OCI-LY7 (cell line): ENCODE data around the gene RAD51B. TPM values are rescaled to one million over a fixed set of nuclear protein-coding genes. Genes with fewer than 3 reads are reported as not detected.

Source experiments
- BruUV-seq: library from RNA; stranded (reverse); fragments of 400-500 nt; replicated peaks from 2 replicates; lab custom pipeline; 2021; lab: Mats Ljungman, UMichigan
- CTCF ChIA-PET: fragments of 300-600 bp; sonication (Branson Sonifier 250); formaldehyde crosslinking; loops from one replicate; lab custom pipeline; 2022; ENCODE audit warnings: antibody characterized with exemption; ENCODE audit not compliant: unreplicated experiment; lab: Charles Lee
- POLR2A ChIA-PET: fragments of 300-600 bp; sonication (Branson Sonifier 250); formaldehyde crosslinking; loops from one replicate; lab custom pipeline; 2022; ENCODE audit warnings: antibody characterized with exemption; lab: Charles Lee
- DNase-seq: peaks from one replicate; pipeline ENCODE4 v3.0.0-alpha.2; 2015; ENCODE audit warnings: low spot score
- H2AFZ ChIP-seq: fragments of 200-600 bp; sonication (generic), shearing (Covaris generic); 2 replicates; pipeline ENCODE4 v1.6.1; 2014; ENCODE audit warnings: mild to moderate bottlenecking, antibody characterized with exemption, low read length, moderate library complexity
- H3K27ac ChIP-seq: fragments of 200-600 bp; sonication (generic); 2 replicates; pipeline ENCODE4 v1.5.1; 2014; ENCODE audit warnings: mixed run types, low read depth, mild to moderate bottlenecking, moderate library complexity, low read length, inconsistent platforms; ENCODE audit not compliant: poor library complexity, severe bottlenecking
- H3K36me3 ChIP-seq: fragments of 200-600 bp; sonication (generic); 2 replicates; pipeline ENCODE4 v1.6.1; 2014; ENCODE audit warnings: mild to moderate bottlenecking, antibody characterized with exemption, low read length, moderate library complexity, mixed read lengths; ENCODE audit not compliant: insufficient read depth
- H3K4me1 ChIP-seq: fragments of 200-600 bp; sonication (generic); 2 replicates; pipeline ENCODE4 v1.5.1; 2014; ENCODE audit warnings: mild to moderate bottlenecking, low read length; ENCODE audit not compliant: insufficient read depth, poor library complexity, severe bottlenecking
- H3K4me2 ChIP-seq: fragments of 200-600 bp; sonication (generic); 2 replicates; pipeline ENCODE4 v1.6.1; 2014; ENCODE audit warnings: mild to moderate bottlenecking, low read length
- H3K4me3 ChIP-seq: fragments of 200-600 bp; sonication (generic); 2 replicates; pipeline ENCODE4 v1.5.1; 2014; ENCODE audit warnings: mild to moderate bottlenecking, low read depth, low read length; ENCODE audit not compliant: poor library complexity, severe bottlenecking
- H3K79me2 ChIP-seq: fragments of 200-600 bp; sonication (generic); 2 replicates; pipeline ENCODE4 v1.6.1; 2016; ENCODE audit warnings: low read depth, mild to moderate bottlenecking, low read length, moderate library complexity, mixed read lengths; ENCODE audit not compliant: insufficient read depth
- H3K9me2 ChIP-seq: fragments of 200-600 bp; sonication (generic); 2 replicates; pipeline ENCODE4 v1.6.1; 2016; ENCODE audit warnings: mild to moderate bottlenecking, low read length, mixed read lengths; ENCODE audit not compliant: insufficient read depth
- H3K9me3 ChIP-seq: fragments of 200-600 bp; sonication (generic); 2 replicates; pipeline ENCODE4 v1.6.1; 2014; ENCODE audit warnings: mild to moderate bottlenecking, mixed run types, low read length, mixed read lengths
- H4K20me1 ChIP-seq: fragments of 200-600 bp; sonication (generic); 2 replicates; pipeline ENCODE4 v1.6.1; 2014; ENCODE audit warnings: mild to moderate bottlenecking, antibody characterized with exemption, low read length, moderate library complexity, mixed read lengths; ENCODE audit not compliant: insufficient read depth
- CTCF ChIP-seq: fragments of 200-600 bp; sonication (generic); conservative IDR thresholded peaks from 2 replicates; pipeline ENCODE4 v1.5.1; 2014; ENCODE audit warnings: mild to moderate bottlenecking, antibody characterized with exemption, low read length, moderate library complexity, mixed read lengths
- EZH2phosphoT487 ChIP-seq: fragments of 200-600 bp; sonication (generic); IDR thresholded peaks from 2 replicates; pipeline ENCODE4 v1.6.1; 2018; ENCODE audit warnings: low read depth, borderline replicate concordance, mild to moderate bottlenecking, mixed run types, antibody characterized with exemption, low read length, moderate library complexity, mixed read lengths
- intact Hi-C: fragments of 100-400 bp; cut with micrococcal nuclease; formaldehyde crosslinking; loops from one replicate; pipeline ENCODE4 v1.10.0; 2022; ENCODE audit not compliant: unreplicated experiment
- total RNA-seq, 2 experiments: library from RNA; depleted of rRNA in 1 of 2; stranded (reverse); fragments of >200 nt in 1 of 2; shearing (Covaris generic) in 1 of 2; gene quantifications; 2 replicates each; pipeline ENCODE4 v1.2.3, GENCODE V29; 2014 to 2022

RAD51B gene
- total RNA-seq, 2 experiments from 2014 or later = 41.4 to 89.9 TPM

GRCh38 chr14:68222154-68222553 is 402.6 kb downstream of the RAD51B start:
- no peak for DNase-seq
- TF ChIP-seq CTCF = no peak
- TF ChIP-seq EZH2phosphoT487 = no peak
- no peak overlapping the region for H2AFZ ChIP-seq
- no peak overlapping the region for H3K4me3 ChIP-seq
- no peaks in the 10 kb centered on the region for H3K9me3 ChIP-seq
- intact Hi-C loops = no loop called here
- BruUV-seq = no TSS peak
- no peak overlapping the region for H3K4me2 ChIP-seq
- CTCF ChIA-PET = no interaction called here
- no peaks in the 10 kb centered on the region for H3K36me3 ChIP-seq
- H3K79me2 ChIP-seq = no peaks in the 10 kb centered on the region
- no peaks in the 10 kb centered on the region for H4K20me1 ChIP-seq
- H3K4me1 ChIP-seq = no peaks in the 10 kb centered on the region
- POLR2A ChIA-PET = no interaction called here
- no peak overlapping the region for H3K27ac ChIP-seq
- no peaks in the 10 kb centered on the region for H3K9me2 ChIP-seq

GRCh38 chr14:68222726-68223125 is 403.1 kb downstream of the RAD51B start:
- no peak overlapping the region for H3K4me3 ChIP-seq
- CTCF ChIA-PET = no interaction called here
- H3K9me2 ChIP-seq = no peaks in the 10 kb centered on the region
- no peak overlapping the region for H3K4me2 ChIP-seq
- no peak overlapping the region for H3K27ac ChIP-seq
- POLR2A ChIA-PET = interaction anchor here (0.7 to 0.9 kb wide), 2 partner anchors 10 kb away, joined by 3 read pairs; no protein-coding TSS in a partner anchor
- H3K79me2 ChIP-seq = no peaks in the 10 kb centered on the region
- intact Hi-C loops = no loop called here
- DNase-seq = no peak
- H2AFZ ChIP-seq = no peak overlapping the region
- no peak for TF ChIP-seq EZH2phosphoT487
- TF ChIP-seq CTCF = no peak
- no peaks in the 10 kb centered on the region for H4K20me1 ChIP-seq
- H3K36me3 ChIP-seq = no peaks in the 10 kb centered on the region
- H3K9me3 ChIP-seq = no peaks in the 10 kb centered on the region
- no peaks in the 10 kb centered on the region for H3K4me1 ChIP-seq
- BruUV-seq = no TSS peak

DNA sequence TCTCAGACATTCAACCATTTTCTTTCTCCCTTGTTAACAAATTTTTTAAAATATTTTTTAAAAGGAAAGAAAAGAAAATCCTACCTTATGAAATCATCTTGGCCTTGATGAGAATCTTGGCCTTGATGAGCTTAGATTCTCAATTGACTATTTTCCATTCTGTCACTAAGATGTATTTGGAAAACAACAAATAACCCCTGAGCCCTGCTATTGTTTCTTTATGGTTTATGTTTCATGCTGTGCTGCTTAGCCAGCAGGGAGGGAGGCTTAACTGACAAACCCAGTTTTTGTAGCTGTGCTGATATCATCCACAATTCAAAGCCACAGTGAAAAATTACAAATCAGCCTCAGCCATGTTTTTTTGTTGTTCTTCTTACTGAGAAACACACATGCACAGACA is 404.1 kb downstream of the RAD51B start:
- intact Hi-C loops = no loop called here
- Histone ChIP-seq H3K4me3 (no peak overlapping the region), H4K20me1 (no peaks in the 10 kb centered on the region), H3K36me3 (no peaks in the 10 kb centered on the region), H3K9me2 (no peaks in the 10 kb centered on the region), H3K4me1 (no peaks in the 10 kb centered on the region), H3K27ac (no peak overlapping the region), H3K9me3 (no peaks in the 10 kb centered on the region), H3K4me2 (no peak overlapping the region), H2AFZ (no peak overlapping the region), H3K79me2 (no peaks in the 10 kb centered on the region)
- ChIA-PET CTCF (no interaction called here), POLR2A (interaction anchor here (0.7 kb wide), 1 partner anchor 9 kb away, joined by 3 read pairs; no protein-coding TSS in a partner anchor)
- no TSS peak for BruUV-seq
- TF ChIP-seq CTCF = no peak
- no peak for TF ChIP-seq EZH2phosphoT487
- no peak for DNase-seq
